HG03064 (cell line): ENCODE results near the gene ODAD3.

ENCODE experiments used
- ATAC-seq: cut with Tn5 transposase; IDR thresholded peaks from one replicate; pipeline ENCODE4 v1.9.1; 2021; ENCODE audit warnings: low read depth; ENCODE audit not compliant: unreplicated experiment

Gene ODAD3

GRCh38 chr19:11378319-11379189 is 56.4 kb downstream of the ODAD3 start:
- ATAC-seq, result no peak

- no peak for ATAC-seq
These were observed 57.2 kb downstream of the ODAD3 start for GRCh38 chr19:11377756-11378155.

- no peak for ATAC-seq
These were observed 57.7 kb downstream of the ODAD3 start for GRCh38 chr19:11377237-11377636.

- no peak for ATAC-seq
These were observed 59.6 kb downstream of the ODAD3 start for GRCh38 chr19:11375143-11375948.

GRCh38 chr19:11374433-11375142 is 60.3 kb downstream of the ODAD3 start, which contains the start of gene SWSAP1:
Gene SWSAP1, plus strand, starts transcription at chr19:11374666. Its CDS starts 15 bp downstream, at chr19:11374681.
- peak; percentile 69 for ATAC-seq

- no peak for ATAC-seq
These were observed 61.0 kb downstream of the ODAD3 start for GRCh38 chr19:11373885-11374432.

GRCh38 chr19:11373166-11373884 is 61.6 kb downstream of the ODAD3 start:
- ATAC-seq, result no peak

GRCh38 chr19:11370744-11371143 is 64.2 kb downstream of the ODAD3 start:
- ATAC-seq, result no peak
